ENCODE data around the gene RASA3.
A peak's percentile ranks its signal among the peaks of the same experiment; 100 is the strongest.

GRCh38 chr13:114110091-114110829 lies 22.2 kb downstream of the RASA3 start:
- peak; percentile 54 for TF ChIP-seq CTCF (conservative IDR thresholded peaks at IDR 0.05; ENCODE audit: low read length)
- TF ChIP-seq EZH2phosphoT487 (IDR thresholded peaks at IDR 0.05; ENCODE audit: borderline replicate concordance, low read depth, low read length): no peak
